K562 (cell line): ENCODE measurements around the gene PREP. TPM values are rescaled to one million over a fixed set of nuclear protein-coding genes. Genes with fewer than 3 reads are reported as not detected.

Experiments
- ATAC-seq: fragments of 200-7000 bp; cut with Tn5 transposase; 3 replicates; pipeline ENCODE4 v1.9.1; 2020; ENCODE audit warnings: moderate library complexity
- BruUV-seq: library from RNA; stranded (reverse); fragments of 400-500 nt; replicated peaks from 2 replicates; lab custom pipeline; 2021; lab: Mats Ljungman, UMichigan
- CTCF ChIA-PET: fragments of 300-600 bp; formaldehyde crosslinking; extraction: SDS; loops from one replicate; lab custom pipeline; 2021; ENCODE audit warnings: low intra/inter-chr PET ratio; lab: Yijun Ruan, JAX
- POLR2A ChIA-PET: fragments of 300-600, 350-650 bp; sonication (Branson Sonifier 250); formaldehyde crosslinking; extraction: SDS; loops from one replicate; lab custom pipeline; 2021; ENCODE audit warnings: antibody characterized with exemption, inconsistent platforms; lab: Yijun Ruan, JAX
- DNase-seq, 4 experiments: peaks; one replicate each; pipeline versions ENCODE4 v3.0.0 to v3.0.0-alpha.2; 2011 to 2018; ENCODE audit warnings: low spot score in 3 of 4, mixed read lengths in 3 of 4; ENCODE audit errors: extremely low read depth in 1 of 4
- FAIRE-seq: peaks from 2 replicates; lab custom pipeline; 2011; peaks lifted over from hg19 to GRCh38; lab: Jason Lieb, UNC
- H2AFZ ChIP-seq: 2 replicates; pipeline ENCODE4 v1.6.0; 2011; ENCODE audit warnings: low read depth, low read length, control low read depth, inconsistent platforms
- H3K27ac ChIP-seq: fragments of 200-600 bp; 3 replicates; pipeline ENCODE4 v1.8.0; 2011; ENCODE audit warnings: low read depth, mild to moderate bottlenecking, control low read depth, inconsistent platforms, low read length, moderate library complexity, mixed read lengths; ENCODE audit errors: extremely low read depth
- H3K27me3 ChIP-seq, 2 experiments: fragments of 300-600 bp in 1 of 2; 2 replicates in 1 of 2; 3 replicates in 1 of 2; pipeline versions ENCODE4 v1.6.0 to v1.8.0; 2011; ENCODE audit warnings: inconsistent platforms in 2 of 2, low read length in 2 of 2, mild to moderate bottlenecking in 1 of 2, mixed read lengths in 1 of 2, moderate library complexity in 1 of 2; ENCODE audit not compliant: control insufficient read depth in 2 of 2, insufficient read depth in 2 of 2
- H3K36me3 ChIP-seq: fragments of 300-600 bp; 3 replicates; pipeline ENCODE4 v1.8.0; 2011; ENCODE audit warnings: mild to moderate bottlenecking, low read length, inconsistent platforms; ENCODE audit not compliant: control insufficient read depth, insufficient read depth
- H3K4me1 ChIP-seq, 2 experiments: fragments of 200-600 bp in 1 of 2; replicated peaks in 1 of 2; 2 replicates in 1 of 2; 3 replicates in 1 of 2; pipeline versions ENCODE4 v1.5.1 to v1.8.0; 2011; ENCODE audit warnings: inconsistent platforms in 2 of 2, low read length in 2 of 2, mild to moderate bottlenecking in 1 of 2, mixed read lengths in 1 of 2, moderate library complexity in 1 of 2; ENCODE audit not compliant: control insufficient read depth in 2 of 2, insufficient read depth in 2 of 2
- H3K4me2 ChIP-seq: 2 replicates; pipeline ENCODE4 v1.6.1; 2011; ENCODE audit warnings: low read length, control low read depth, inconsistent platforms, mixed read lengths; ENCODE audit not compliant: insufficient read depth
- H3K4me3 ChIP-seq: fragments of 200-600 bp; sonication (generic), shearing (Covaris generic); 2 replicates; pipeline ENCODE4 v1.5.1; 2016; ENCODE audit warnings: control low read depth, inconsistent platforms
- H3K79me2 ChIP-seq: fragments of 200-600 bp; 3 replicates; pipeline ENCODE4 v1.8.0; 2011; ENCODE audit warnings: low read length, inconsistent platforms; ENCODE audit not compliant: control insufficient read depth, insufficient read depth
- H3K9ac ChIP-seq, 2 experiments: 2 replicates each; pipeline versions ENCODE4 v1.6.0 to v1.6.1; 2011; ENCODE audit warnings: low read depth in 2 of 2, low read length in 2 of 2, control low read depth in 1 of 2, inconsistent platforms in 1 of 2, mild to moderate bottlenecking in 1 of 2, mixed read lengths in 1 of 2; ENCODE audit not compliant: insufficient read depth in 1 of 2
- H3K9me1 ChIP-seq: one replicate; pipeline ENCODE4 v1.6.0; 2011; ENCODE audit warnings: inconsistent platforms, mild to moderate bottlenecking, low read length, moderate library complexity; ENCODE audit not compliant: control insufficient read depth, insufficient read depth
- H3K9me3 ChIP-seq: replicated peaks from 2 replicates; pipeline ENCODE4 v1.5.1; 2011; ENCODE audit warnings: low read depth, low read length, inconsistent platforms; ENCODE audit not compliant: control insufficient read depth, insufficient read depth
- H4K20me1 ChIP-seq: replicated peaks from 2 replicates; pipeline ENCODE4 v1.6.1; 2011; ENCODE audit warnings: low read length, inconsistent platforms, mixed read lengths; ENCODE audit not compliant: control insufficient read depth, insufficient read depth
- C11orf30 ChIP-seq: fragments of 450-650 bp; IDR thresholded peaks from 2 replicates; pipeline ENCODE4 v1.6.1; 2016; ENCODE audit warnings: low read depth, mild to moderate bottlenecking
- CBFA2T3 ChIP-seq: fragments of 450-650 bp; IDR thresholded peaks from 2 replicates; pipeline ENCODE4 v1.6.1; 2017
- CEBPG ChIP-seq, 3 experiments: fragments of 200-800 bp in 1 of 3; sonication (Bioruptor generic) in 1 of 3; sonication (generic) in 1 of 3; formaldehyde crosslinking in 1 of 3; IDR thresholded peaks in 2 of 3; conservative IDR thresholded peaks in 1 of 3; 2 replicates each; pipeline versions ENCODE4 v1.6.1 to v1.8.0; 2016 to 2022; ENCODE audit warnings: missing compliant biosample characterization in 2 of 3, missing genetic modification characterization in 2 of 3, mild to moderate bottlenecking in 1 of 3, missing genetic modification reagents in 1 of 3
- CTBP1 ChIP-seq: fragments of 450-650 bp; IDR thresholded peaks from 2 replicates; pipeline ENCODE4 v1.6.1; 2016; ENCODE audit warnings: borderline replicate concordance
- GATAD2B ChIP-seq: fragments of 450-650 bp; IDR thresholded peaks from 2 replicates; pipeline ENCODE4 v1.6.1; 2017; ENCODE audit warnings: mild to moderate bottlenecking, borderline replicate concordance
- HEY1 ChIP-seq: fragments of 250-450 bp; sonication (Bioruptor Pico); IDR thresholded peaks from 2 replicates; pipeline ENCODE4 v1.5.0; 2020; ENCODE audit warnings: mild to moderate bottlenecking, moderate library complexity, borderline replicate concordance
- KDM2B ChIP-seq: fragments of 250-450 bp; sonication (Bioruptor Pico); IDR thresholded peaks from 2 replicates; pipeline ENCODE4 v1.8.0; 2021; ENCODE audit warnings: mild to moderate bottlenecking, moderate library complexity
- NR2C1 ChIP-seq, 2 experiments: fragments of 450-650 bp; IDR thresholded peaks; 2 replicates each; pipeline ENCODE4 v1.6.1; 2017; ENCODE audit warnings: mild to moderate bottlenecking in 2 of 2, antibody characterized with exemption in 1 of 2, inconsistent platforms in 1 of 2, missing compliant biosample characterization in 1 of 2, missing genetic modification characterization in 1 of 2
- NR2C2 ChIP-seq, 2 experiments: fragments of 200-800 bp in 1 of 2; sonication (Bioruptor generic) in 1 of 2; sonication (generic) in 1 of 2; formaldehyde crosslinking in 1 of 2; IDR thresholded peaks; 2 replicates each; pipeline versions ENCODE4 v1.6.1 to v1.8.0; 2016 to 2022; ENCODE audit warnings: mild to moderate bottlenecking in 1 of 2, missing compliant biosample characterization in 1 of 2, missing genetic modification characterization in 1 of 2, missing genetic modification reagents in 1 of 2
- RAD51 ChIP-seq: fragments of 450-650 bp; IDR thresholded peaks from 2 replicates; pipeline ENCODE4 v1.7.1; 2016; ENCODE audit warnings: low read depth, mild to moderate bottlenecking, borderline replicate concordance
- TCF3 ChIP-seq: sonication (generic); formaldehyde crosslinking; IDR thresholded peaks from 2 replicates; pipeline ENCODE4 v1.4.0; 2020; ENCODE audit warnings: mild to moderate bottlenecking, missing genetic modification reagents
- WGBS: fragments of 100-300 bp; shearing (Covaris generic); methylation state at CpG from one replicate; pipeline ENCODE4 v1.1.6; 2016; ENCODE audit warnings: low coverage, mixed read lengths; ENCODE audit not compliant: insufficient coverage; ENCODE audit errors: missing lambda C conversion rate; 5-methylcytosine and 5-hydroxymethylcytosine counted together
- in situ Hi-C: fragments of 300-500 bp; cut with MboI; formaldehyde crosslinking; loops from 4 replicates; pipeline ENCODE4 v1.15.0; 2018; ENCODE audit warnings: inconsistent platforms, mixed read lengths
- intact Hi-C: fragments of 100-400 bp; cut with micrococcal nuclease; formaldehyde crosslinking; loops from 2 replicates; pipeline ENCODE4 v1.14.2; 2022
- polyA plus RNA-seq, 8 experiments: library from polyadenylated mRNA; depleted of rRNA in 4 of 8; stranded (reverse) in 5 of 8; unstranded in 3 of 8; fragments of >200 nt; fragmentation: Nextera tagmentation in 2 of 8; fragmentation: Illumina TruSeq in 1 of 8; extraction: Ambion mirVana in 2 of 8; extraction: Trizol in 1 of 8; gene quantifications; 2 replicates each; pipeline versions ENCODE4 v1.2.1 to v1.2.3, GENCODE V29; 2011 to 2014; ENCODE audit warnings: inconsistent platforms in 1 of 8, missing spikeins in 1 of 8
- total RNA-seq, 7 experiments: library from RNA; depleted of rRNA in 6 of 7; stranded (reverse); fragments of >200 nt in 6 of 7; fragmentation: Illumina TruSeq in 2 of 7; extraction: Trizol in 2 of 7; gene quantifications; 2 replicates each; pipeline versions ENCODE4 v1.2.1 to v1.2.3, GENCODE V29; 2011 to 2021; ENCODE audit warnings: low replicate concordance in 1 of 7
- TF ChIP-seq, protein P1 (sequence below): fragments of 150-350 bp; IDR thresholded peaks from 2 replicates; pipeline ENCODE4 v1.6.1; 2014; ENCODE audit warnings: low read depth, mild to moderate bottlenecking, low read length, borderline replicate concordance
- TF ChIP-seq, protein P2 (sequence below): fragments of 250-450 bp; sonication (Bioruptor Pico); IDR thresholded peaks from 2 replicates; pipeline ENCODE4 v1.4.0; 2020; ENCODE audit warnings: mild to moderate bottlenecking, moderate library complexity, borderline replicate concordance
- TF ChIP-seq, protein P3 (sequence below): sonication (generic); formaldehyde crosslinking; IDR thresholded peaks from 2 replicates; pipeline ENCODE4 v1.9.0; 2022; ENCODE audit warnings: mild to moderate bottlenecking, missing genetic modification reagents

Gene PREP
- total and polyA plus RNA-seq, 9 of the 15 experiments (the other 6 are each of a cell fraction or from before 2014, with no cell fraction given) = 14.1 to 60.8 (median 28.3) TPM

DNA sequence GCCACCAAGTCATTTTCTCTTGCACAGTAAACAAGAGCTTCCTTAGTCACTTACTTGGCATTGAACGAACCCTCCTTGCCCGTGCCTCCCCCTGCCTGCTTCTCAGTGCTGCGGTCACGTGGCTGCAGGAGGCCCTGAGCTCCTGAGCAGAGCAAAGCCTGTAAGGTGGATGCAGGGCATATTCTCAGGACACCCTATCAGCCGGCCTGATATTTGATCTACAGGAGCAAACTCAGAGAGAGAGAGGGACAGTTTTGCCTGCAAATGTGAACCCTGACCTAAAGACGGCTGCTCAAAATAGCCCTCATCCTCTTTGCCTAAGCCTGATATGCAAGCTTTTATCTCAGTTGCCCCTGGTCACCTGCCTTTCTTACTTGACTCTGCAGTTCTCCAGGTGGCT, 130.1 kb downstream of the PREP start:
- DNase-seq (peak in 2 of 4 experiments; percentile 14 to 46), FAIRE-seq (no peak), ATAC-seq (peak; percentile 47)
- 0 out of 4 replicates have a peak overlapping the region, but pooled peaks of 1 of the 2 experiments have one; percentile 57 for H3K9ac ChIP-seq
- H3K36me3 ChIP-seq = peaks cover 10% of the 10 kb centered on the region; the same call in 1 of the 3 replicates
- no peak overlapping the region for H2AFZ ChIP-seq
- POLR2A ChIA-PET = interaction anchor here (0.6 kb wide), 1 partner anchor 138 kb away, joined by 3 read pairs; no protein-coding TSS in a partner anchor
- H3K4me2 ChIP-seq = peak overlapping the region; percentile 9; the same call in 1 of the 2 replicates
- H3K27ac ChIP-seq = no peak overlapping the region
- no peaks in the 10 kb centered on the region for H3K27me3 ChIP-seq
- 12% methylated on average over 6 of the region's 6 CpGs for WGBS
- no peaks in the 10 kb centered on the region for H4K20me1 ChIP-seq
- H3K9me3 ChIP-seq = no peaks in the 10 kb centered on the region
- no peak overlapping the region for H3K4me3 ChIP-seq
- no TSS peak for BruUV-seq
- no peaks in the 10 kb centered on the region for H3K9me1 ChIP-seq
- CTCF ChIA-PET = no interaction called here
- H3K4me1 ChIP-seq = peaks cover 0 to 6% of the 10 kb centered on the region in 2 experiments; a peak in 3 of 5 replicates
- H3K79me2 ChIP-seq = no peaks in the 10 kb centered on the region
- intact Hi-C loops (no loop called here), in situ Hi-C loops (no loop called here)
- TF ChIP-seq NR2C1 (IDR thresholded peaks at IDR 0.05) (0 out of 2 replicates have a peak, but pooled peaks have one; percentile 16), NR2C1 (tag; IDR thresholded peaks at IDR 0.05) (peak; percentile 61; the same call in 1 of the 2 replicates), KDM2B (CRISPR knock-in tag) (no peak), RAD51 (peak; percentile 52; the same call in 1 of the 2 replicates), CTBP1 (0 out of 2 replicates have a peak, but pooled peaks have one; percentile 11), GATAD2B (no peak), CBFA2T3 (peak; percentile 49), HEY1 (CRISPR knock-in tag) (no peak), NR2C2 (CRISPR knock-in tag; IDR thresholded peaks at IDR 0.05) (no peak), NR2C2 (tag; IDR thresholded peaks at IDR 0.05) (peak; percentile 47; the same call in 1 of the 2 replicates), C11orf30 (no peak), TCF3 (0 out of 2 replicates have a peak, but pooled peaks have one; percentile 19), CEBPG (CRISPR knock-in tag; IDR thresholded peaks at IDR 0.05) (no peak), CEBPG (tag; conservative IDR thresholded peaks at IDR 0.05 in 1 of 2, IDR thresholded peaks at IDR 0.05 in 1 of 2) (no peak)
- TF ChIP-seq, protein P1, sequence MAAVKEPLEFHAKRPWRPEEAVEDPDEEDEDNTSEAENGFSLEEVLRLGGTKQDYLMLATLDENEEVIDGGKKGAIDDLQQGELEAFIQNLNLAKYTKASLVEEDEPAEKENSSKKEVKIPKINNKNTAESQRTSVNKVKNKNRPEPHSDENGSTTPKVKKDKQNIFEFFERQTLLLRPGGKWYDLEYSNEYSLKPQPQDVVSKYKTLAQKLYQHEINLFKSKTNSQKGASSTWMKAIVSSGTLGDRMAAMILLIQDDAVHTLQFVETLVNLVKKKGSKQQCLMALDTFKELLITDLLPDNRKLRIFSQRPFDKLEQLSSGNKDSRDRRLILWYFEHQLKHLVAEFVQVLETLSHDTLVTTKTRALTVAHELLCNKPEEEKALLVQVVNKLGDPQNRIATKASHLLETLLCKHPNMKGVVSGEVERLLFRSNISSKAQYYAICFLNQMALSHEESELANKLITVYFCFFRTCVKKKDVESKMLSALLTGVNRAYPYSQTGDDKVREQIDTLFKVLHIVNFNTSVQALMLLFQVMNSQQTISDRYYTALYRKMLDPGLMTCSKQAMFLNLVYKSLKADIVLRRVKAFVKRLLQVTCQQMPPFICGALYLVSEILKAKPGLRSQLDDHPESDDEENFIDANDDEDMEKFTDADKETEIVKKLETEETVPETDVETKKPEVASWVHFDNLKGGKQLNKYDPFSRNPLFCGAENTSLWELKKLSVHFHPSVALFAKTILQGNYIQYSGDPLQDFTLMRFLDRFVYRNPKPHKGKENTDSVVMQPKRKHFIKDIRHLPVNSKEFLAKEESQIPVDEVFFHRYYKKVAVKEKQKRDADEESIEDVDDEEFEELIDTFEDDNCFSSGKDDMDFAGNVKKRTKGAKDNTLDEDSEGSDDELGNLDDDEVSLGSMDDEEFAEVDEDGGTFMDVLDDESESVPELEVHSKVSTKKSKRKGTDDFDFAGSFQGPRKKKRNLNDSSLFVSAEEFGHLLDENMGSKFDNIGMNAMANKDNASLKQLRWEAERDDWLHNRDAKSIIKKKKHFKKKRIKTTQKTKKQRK = no peak
- TF ChIP-seq, protein P2, sequence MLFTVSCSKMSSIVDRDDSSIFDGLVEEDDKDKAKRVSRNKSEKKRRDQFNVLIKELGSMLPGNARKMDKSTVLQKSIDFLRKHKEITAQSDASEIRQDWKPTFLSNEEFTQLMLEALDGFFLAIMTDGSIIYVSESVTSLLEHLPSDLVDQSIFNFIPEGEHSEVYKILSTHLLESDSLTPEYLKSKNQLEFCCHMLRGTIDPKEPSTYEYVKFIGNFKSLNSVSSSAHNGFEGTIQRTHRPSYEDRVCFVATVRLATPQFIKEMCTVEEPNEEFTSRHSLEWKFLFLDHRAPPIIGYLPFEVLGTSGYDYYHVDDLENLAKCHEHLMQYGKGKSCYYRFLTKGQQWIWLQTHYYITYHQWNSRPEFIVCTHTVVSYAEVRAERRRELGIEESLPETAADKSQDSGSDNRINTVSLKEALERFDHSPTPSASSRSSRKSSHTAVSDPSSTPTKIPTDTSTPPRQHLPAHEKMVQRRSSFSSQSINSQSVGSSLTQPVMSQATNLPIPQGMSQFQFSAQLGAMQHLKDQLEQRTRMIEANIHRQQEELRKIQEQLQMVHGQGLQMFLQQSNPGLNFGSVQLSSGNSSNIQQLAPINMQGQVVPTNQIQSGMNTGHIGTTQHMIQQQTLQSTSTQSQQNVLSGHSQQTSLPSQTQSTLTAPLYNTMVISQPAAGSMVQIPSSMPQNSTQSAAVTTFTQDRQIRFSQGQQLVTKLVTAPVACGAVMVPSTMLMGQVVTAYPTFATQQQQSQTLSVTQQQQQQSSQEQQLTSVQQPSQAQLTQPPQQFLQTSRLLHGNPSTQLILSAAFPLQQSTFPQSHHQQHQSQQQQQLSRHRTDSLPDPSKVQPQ (CRISPR knock-in tag) = no peak
- TF ChIP-seq, protein P3, sequence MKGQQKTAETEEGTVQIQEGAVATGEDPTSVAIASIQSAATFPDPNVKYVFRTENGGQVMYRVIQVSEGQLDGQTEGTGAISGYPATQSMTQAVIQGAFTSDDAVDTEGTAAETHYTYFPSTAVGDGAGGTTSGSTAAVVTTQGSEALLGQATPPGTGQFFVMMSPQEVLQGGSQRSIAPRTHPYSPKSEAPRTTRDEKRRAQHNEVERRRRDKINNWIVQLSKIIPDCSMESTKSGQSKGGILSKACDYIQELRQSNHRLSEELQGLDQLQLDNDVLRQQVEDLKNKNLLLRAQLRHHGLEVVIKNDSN = peak; percentile 62
